IPS-20b (cell line): Measurements from ENCODE around the gene C2CD4C.
A peak's percentile ranks its signal among the peaks of the same experiment; 100 is the strongest.
"Not testable (repeated sequence)": the region's sequence is repeated elsewhere in the genome, so short reads cannot be mapped to it uniquely, and the experiment has no call there.

Experiments
- H3K27ac ChIP-seq: one replicate; pipeline ENCODE4 v1.5.1; 2013; ENCODE audit warnings: low read length
- H3K27me3 ChIP-seq: 2 replicates; pipeline ENCODE4 v1.6.1; 2013; ENCODE audit warnings: mild to moderate bottlenecking, low read length, inconsistent platforms; ENCODE audit not compliant: insufficient read depth
- H3K36me3 ChIP-seq: 2 replicates; pipeline ENCODE4 v1.6.1; 2013; ENCODE audit warnings: low read depth, mild to moderate bottlenecking, inconsistent platforms, low read length, moderate library complexity; ENCODE audit not compliant: insufficient read depth
- H3K4me1 ChIP-seq: 2 replicates; pipeline ENCODE4 v1.6.1; 2013; ENCODE audit warnings: mild to moderate bottlenecking, control low read depth, inconsistent platforms, low read length, moderate library complexity; ENCODE audit not compliant: insufficient read depth
- H3K4me3 ChIP-seq: 2 replicates; pipeline ENCODE4 v1.5.1; 2013; ENCODE audit warnings: mild to moderate bottlenecking, low read length, inconsistent platforms
- H3K9ac ChIP-seq: 2 replicates; pipeline ENCODE4 v1.6.1; 2013; ENCODE audit warnings: low read depth, mild to moderate bottlenecking, inconsistent platforms, low read length, moderate library complexity
- H3K9me3 ChIP-seq: 2 replicates; pipeline ENCODE4 v1.6.1; 2013; ENCODE audit warnings: mild to moderate bottlenecking, low read depth, low read length, inconsistent platforms; ENCODE audit not compliant: insufficient read depth

Gene C2CD4C

DNA sequence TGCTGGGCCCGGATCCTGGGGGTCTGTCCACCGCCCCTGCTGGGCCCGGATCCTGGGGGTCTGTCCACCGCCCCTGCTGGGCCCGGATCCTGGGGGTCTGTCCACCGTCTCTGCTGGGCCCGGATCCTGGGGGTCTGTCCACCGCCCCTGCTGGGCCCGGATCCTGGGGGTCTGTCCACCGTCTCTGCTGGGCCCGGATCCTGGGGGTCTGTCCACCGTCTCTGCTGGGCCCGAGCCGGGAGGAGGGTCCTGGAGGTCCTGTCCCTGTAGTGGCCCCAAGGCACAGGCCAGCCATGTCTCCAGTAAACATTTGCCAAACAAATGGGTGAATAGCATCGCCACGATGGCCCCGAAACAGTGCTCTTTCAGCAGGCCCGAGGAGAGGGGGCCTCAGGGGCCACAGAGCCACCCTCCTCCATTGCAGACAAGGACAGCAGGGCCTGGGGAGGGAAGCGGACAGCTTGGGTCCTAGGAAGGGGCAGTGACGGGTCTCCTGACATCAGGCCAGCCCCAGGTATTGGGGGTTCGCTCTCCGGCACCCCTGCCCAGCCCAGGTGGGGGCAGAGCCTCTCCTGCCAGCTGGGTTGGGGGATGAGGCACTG, 2.3 kb upstream of the C2CD4C start:
- H3K9ac ChIP-seq, H3K4me1 ChIP-seq, H3K36me3 ChIP-seq, H3K9me3 ChIP-seq, H3K27ac ChIP-seq, H3K4me3 ChIP-seq: not testable (repeated sequence)
- peaks cover 14% of the 10 kb centered on the region for H3K27me3 ChIP-seq

GRCh38 chr19:410243-410781, 1.4 kb upstream of the C2CD4C start:
- Histone ChIP-seq H3K9ac (no peak overlapping the region), H3K27ac (no peak overlapping the region), H3K4me3 (no peak overlapping the region), H3K36me3 (no peaks in the 10 kb centered on the region), H3K9me3 (no peaks in the 10 kb centered on the region), H3K27me3 (peaks cover 14% of the 10 kb centered on the region), H3K4me1 (no peaks in the 10 kb centered on the region)

DNA sequence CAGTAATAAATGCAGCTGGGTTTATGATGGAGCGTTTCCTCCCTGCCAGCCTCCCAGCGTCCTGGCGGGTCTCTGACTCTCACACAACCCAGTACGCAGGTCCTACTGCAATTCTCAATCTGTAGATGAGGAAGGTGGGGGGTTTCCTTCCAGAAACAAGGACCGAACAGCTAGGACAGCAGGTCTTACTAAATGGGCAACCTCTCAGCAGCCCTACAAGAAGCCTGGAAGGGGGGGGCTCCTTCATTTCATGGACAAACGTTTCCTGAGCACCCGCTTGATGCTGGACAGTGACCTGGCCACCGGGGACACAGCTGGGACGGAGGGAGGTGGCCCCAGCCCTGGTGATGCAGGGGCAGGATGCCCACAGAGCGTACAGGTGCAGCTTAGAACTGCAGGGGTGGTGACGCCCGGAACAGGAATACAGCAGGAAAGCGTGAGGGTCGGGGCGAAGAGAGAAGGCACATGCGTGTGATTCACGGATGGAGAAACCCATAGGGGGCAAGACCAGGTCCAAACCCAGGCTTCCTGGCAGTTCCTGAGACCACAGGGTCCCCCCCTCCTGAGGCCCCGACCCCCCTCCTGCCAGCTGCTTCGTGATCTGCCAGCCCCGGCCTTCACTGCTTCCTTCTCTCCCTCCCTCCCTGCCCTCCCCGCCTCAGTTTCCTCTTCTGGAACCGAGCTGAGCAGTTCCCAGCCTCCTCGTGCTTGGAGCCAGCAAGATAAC, 732 bp upstream of the C2CD4C start:
- H3K36me3 ChIP-seq: no peaks in the 10 kb centered on the region
- H3K27me3 ChIP-seq: peaks cover 14% of the 10 kb centered on the region
- H3K27ac ChIP-seq: no peak overlapping the region
- peak overlapping the region; percentile 75 for H3K4me3 ChIP-seq
- no peaks in the 10 kb centered on the region for H3K4me1 ChIP-seq
- H3K9ac ChIP-seq: no peak overlapping the region; the same call in 1 of the 2 replicates
- no peaks in the 10 kb centered on the region for H3K9me3 ChIP-seq

- Histone ChIP-seq H3K27me3 (peaks cover 14% of the 10 kb centered on the region), H3K9ac (peak overlapping the region; percentile 41; the same call in 1 of the 2 replicates), H3K9me3 (no peaks in the 10 kb centered on the region), H3K4me1 (no peaks in the 10 kb centered on the region), H3K36me3 (no peaks in the 10 kb centered on the region), H3K4me3 (peak overlapping the region; percentile 63; the same call in 1 of the 2 replicates), H3K27ac (no peak overlapping the region)
Measured at GRCh38 chr19:408441-408901, 476 bp downstream of the C2CD4C start.

DNA sequence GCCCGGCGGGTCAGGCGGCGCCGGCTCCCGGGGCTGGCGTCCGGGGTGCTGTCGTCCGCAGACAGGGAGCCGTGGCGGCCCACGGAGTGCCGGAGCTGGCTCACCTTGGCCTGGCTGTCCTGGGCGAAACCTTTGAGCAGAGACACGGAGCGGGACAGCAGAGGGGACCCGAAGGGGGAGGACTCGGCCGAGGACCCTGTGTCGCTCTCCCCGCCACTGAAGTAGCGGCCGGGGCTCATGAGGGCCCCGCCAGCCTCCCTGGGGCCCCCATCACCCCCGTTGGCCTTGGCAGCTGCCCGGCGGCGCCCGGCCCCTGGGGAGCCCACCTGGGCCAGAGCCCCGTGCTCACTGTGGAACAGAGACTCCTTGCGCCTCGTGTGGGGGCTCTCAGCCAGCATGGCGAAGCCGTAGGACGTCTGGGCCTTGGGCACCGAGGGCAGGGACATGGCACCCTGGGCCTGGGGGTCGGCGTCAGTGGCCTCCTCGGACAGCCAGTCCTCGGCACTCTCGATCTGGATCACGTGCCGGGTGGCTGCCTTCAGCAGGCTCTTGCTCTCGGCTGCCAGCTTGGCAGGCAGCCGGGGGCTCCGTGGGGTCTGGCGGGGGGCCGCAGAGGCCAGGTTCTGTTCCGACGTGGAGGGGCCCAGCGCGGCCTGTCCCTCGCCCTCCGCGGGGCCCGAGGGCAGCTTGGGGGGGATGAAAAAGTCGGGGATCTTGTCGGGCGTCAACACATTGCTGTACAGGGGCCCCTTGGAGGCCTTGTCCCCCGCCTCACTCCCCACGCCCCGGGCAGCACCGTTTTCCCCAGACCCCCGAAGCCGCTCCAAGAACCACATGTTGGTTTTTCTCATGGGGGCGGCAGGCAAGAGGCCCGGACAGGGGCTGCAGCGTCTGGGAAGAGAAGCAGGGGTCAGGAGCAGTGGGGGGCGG, 1.2 kb downstream of the C2CD4C start:
- H3K4me1 ChIP-seq: no peaks in the 10 kb centered on the region
- H3K9me3 ChIP-seq: no peaks in the 10 kb centered on the region
- peak overlapping the region; percentile 41; the same call in 1 of the 2 replicates for H3K9ac ChIP-seq
- H3K27ac ChIP-seq: no peak overlapping the region
- H3K27me3 ChIP-seq: peaks cover 14% of the 10 kb centered on the region
- H3K4me3 ChIP-seq: peak overlapping the region; percentile 63; the same call in 1 of the 2 replicates
- H3K36me3 ChIP-seq: no peaks in the 10 kb centered on the region

- peaks cover 14% of the 10 kb centered on the region for H3K27me3 ChIP-seq
- H3K4me3 ChIP-seq: no peak overlapping the region
- H3K9me3 ChIP-seq: no peaks in the 10 kb centered on the region
- H3K27ac ChIP-seq: no peak overlapping the region
- no peaks in the 10 kb centered on the region for H3K36me3 ChIP-seq
- no peak overlapping the region for H3K9ac ChIP-seq
- no peaks in the 10 kb centered on the region for H3K4me1 ChIP-seq
Measured at GRCh38 chr19:406971-407510, 1.9 kb downstream of the C2CD4C start.

- Histone ChIP-seq H3K9me3 (no peaks in the 10 kb centered on the region), H3K4me1 (no peaks in the 10 kb centered on the region), H3K27ac (no peak overlapping the region), H3K36me3 (no peaks in the 10 kb centered on the region), H3K4me3 (no peak overlapping the region), H3K9ac (no peak overlapping the region), H3K27me3 (peaks cover 14% of the 10 kb centered on the region)
Measured at GRCh38 chr19:406135-406781, 2.7 kb downstream of the C2CD4C start.

GRCh38 chr19:405121-405965, 3.6 kb downstream of the C2CD4C start:
- Histone ChIP-seq H3K27ac (no peak overlapping the region), H3K36me3 (no peaks in the 10 kb centered on the region), H3K9me3 (no peaks in the 10 kb centered on the region), H3K4me3 (no peak overlapping the region), H3K4me1 (no peaks in the 10 kb centered on the region), H3K9ac (no peak overlapping the region; the same call in 1 of the 2 replicates), H3K27me3 (peaks cover 12% of the 10 kb centered on the region)

GRCh38 chr19:403221-404027, 5.5 kb downstream of the C2CD4C start:
- H3K27ac ChIP-seq: no peak overlapping the region
- H3K27me3 ChIP-seq: no peaks in the 10 kb centered on the region
- no peaks in the 10 kb centered on the region for H3K4me1 ChIP-seq
- H3K9ac ChIP-seq: no peak overlapping the region
- no peak overlapping the region for H3K4me3 ChIP-seq
- no peaks in the 10 kb centered on the region for H3K9me3 ChIP-seq
- no peaks in the 10 kb centered on the region for H3K36me3 ChIP-seq

- Histone ChIP-seq H3K27me3 (no peaks in the 10 kb centered on the region), H3K9ac (no peak overlapping the region), H3K4me1 (no peaks in the 10 kb centered on the region), H3K27ac (no peak overlapping the region), H3K36me3 (no peaks in the 10 kb centered on the region), H3K4me3 (no peak overlapping the region), H3K9me3 (no peaks in the 10 kb centered on the region)
Measured at GRCh38 chr19:402786-403185, 6.2 kb downstream of the C2CD4C start.
